ENCODE measurements around the gene OR5T1. TPM values are rescaled to one million over a fixed set of nuclear protein-coding genes. Genes with fewer than 3 reads are reported as not detected.

The OR5T1 gene
- total and polyA plus RNA-seq, 4 experiments from 2014 or later: not detected

Other genes with a start within 250 kb of the OR5T1 start
- not detected for gene OR5AS1, start 246.5 kb upstream of the OR5T1 start, total RNA-seq
- gene OR5AS1, start 246.5 kb upstream of the OR5T1 start, polyA plus RNA-seq: not detected
- not detected for gene OR8I2, start 180.8 kb upstream of the OR5T1 start, total RNA-seq
- gene OR8I2, start 180.8 kb upstream of the OR5T1 start, polyA plus RNA-seq: not detected
- gene OR8H2, start 170.5 kb upstream of the OR5T1 start, total RNA-seq: not detected
- not detected for gene OR8H2, start 170.5 kb upstream of the OR5T1 start, polyA plus RNA-seq
- gene OR8H3, start 151.8 kb upstream of the OR5T1 start, total RNA-seq: not detected
- not detected for gene OR8H3, start 151.8 kb upstream of the OR5T1 start, polyA plus RNA-seq
- gene OR8J3, start 134.0 kb upstream of the OR5T1 start, total RNA-seq: not detected
- gene OR8J3, start 134.0 kb upstream of the OR5T1 start, polyA plus RNA-seq: not detected
- gene OR8K5, start 113.8 kb upstream of the OR5T1 start, total RNA-seq: not detected
- gene OR8K5, start 113.8 kb upstream of the OR5T1 start, polyA plus RNA-seq: not detected
- gene OR5J2, start 97.5 kb upstream of the OR5T1 start, total RNA-seq: not detected
- gene OR5J2, start 97.5 kb upstream of the OR5T1 start, polyA plus RNA-seq: not detected
- gene OR5T2, start 39.9 kb upstream of the OR5T1 start, total RNA-seq: not detected
- not detected for gene OR5T2, start 39.9 kb upstream of the OR5T1 start, polyA plus RNA-seq
- gene OR5T3, start 21.9 kb upstream of the OR5T1 start, total RNA-seq: not detected
- gene OR5T3, start 21.9 kb upstream of the OR5T1 start, polyA plus RNA-seq: not detected
- not detected for gene OR8H1, start 18.1 kb downstream of the OR5T1 start, total RNA-seq
- not detected for gene OR8H1, start 18.1 kb downstream of the OR5T1 start, polyA plus RNA-seq
- not detected for gene OR8K3, start 41.0 kb downstream of the OR5T1 start, total RNA-seq
- not detected for gene OR8K3, start 41.0 kb downstream of the OR5T1 start, polyA plus RNA-seq
- gene OR8K1, start 71.9 kb downstream of the OR5T1 start, total RNA-seq: not detected
- gene OR8K1, start 71.9 kb downstream of the OR5T1 start, polyA plus RNA-seq: not detected
- not detected for gene OR8J1, start 80.1 kb downstream of the OR5T1 start, total RNA-seq
- not detected for gene OR8J1, start 80.1 kb downstream of the OR5T1 start, polyA plus RNA-seq
- not detected for gene OR8U1, start 101.5 kb downstream of the OR5T1 start, total RNA-seq
- not detected for gene OR8U1, start 101.5 kb downstream of the OR5T1 start, polyA plus RNA-seq
- not detected for gene OR5AL1, start 138.5 kb downstream of the OR5T1 start, total RNA-seq
- gene OR5AL1, start 138.5 kb downstream of the OR5T1 start, polyA plus RNA-seq: not detected
- not detected for gene OR5M3, start 199.2 kb downstream of the OR5T1 start, total RNA-seq
- gene OR5M3, start 199.2 kb downstream of the OR5T1 start, polyA plus RNA-seq: not detected
- gene OR5M8, start 217.2 kb downstream of the OR5T1 start, total RNA-seq: not detected
- gene OR5M8, start 217.2 kb downstream of the OR5T1 start, polyA plus RNA-seq: not detected